Measurements from ENCODE around the gene MICALL1.
A peak's percentile ranks its signal among the peaks of the same experiment; 100 is the strongest.
"Not testable (repeated sequence)": the region's sequence is repeated elsewhere in the genome, so short reads cannot be mapped to it uniquely, and the experiment has no call there.

The MICALL1 gene

GRCh38 chr22:37959231-37959825, 53.2 kb downstream of the MICALL1 start:
- DNase-seq (ENCODE audit: low spot score) = no peak

- no peak for DNase-seq (ENCODE audit: low spot score)
Measured at GRCh38 chr22:37961062-37961461, 55.0 kb downstream of the MICALL1 start.

GRCh38 chr22:37965940-37966664, 60.0 kb downstream of the MICALL1 start:
- peak; percentile 21 for DNase-seq (ENCODE audit: low spot score)

- DNase-seq (ENCODE audit: low spot score) = peak; percentile 25
Measured at GRCh38 chr22:37967147-37967546, 61.0 kb downstream of the MICALL1 start.

- peak; percentile 66 for DNase-seq (ENCODE audit: low spot score)
Measured at GRCh38 chr22:37967637-37968451, 61.7 kb downstream of the MICALL1 start.

- peak; percentile 93 for DNase-seq (ENCODE audit: low spot score)
Measured at GRCh38 chr22:37968452-37969251, 62.6 kb downstream of the MICALL1 start.

GRCh38 chr22:37970864-37971263, 64.8 kb downstream of the MICALL1 start:
- DNase-seq (ENCODE audit: low spot score) = no peak

GRCh38 chr22:37971475-37972434, 65.7 kb downstream of the MICALL1 start:
- DNase-seq (ENCODE audit: low spot score) = peak; percentile 60

- DNase-seq (ENCODE audit: low spot score) = peak; percentile 55
Measured at GRCh38 chr22:37972527-37972926, 66.4 kb downstream of the MICALL1 start.

- DNase-seq (ENCODE audit: low spot score) = peak; percentile 21
Measured at GRCh38 chr22:37973271-37974170, 67.4 kb downstream of the MICALL1 start.

GRCh38 chr22:37975153-37975552, 69.1 kb downstream of the MICALL1 start:
- no peak for DNase-seq (ENCODE audit: low spot score)

GRCh38 chr22:37976022-37976421, 69.9 kb downstream of the MICALL1 start:
- not testable (repeated sequence) for DNase-seq (ENCODE audit: low spot score)

- DNase-seq (ENCODE audit: low spot score) = no peak
Measured at GRCh38 chr22:37976547-37976946, 70.5 kb downstream of the MICALL1 start.

- peak; percentile 73 for DNase-seq (ENCODE audit: low spot score)
Measured at GRCh38 chr22:37979782-37980181, 73.7 kb downstream of the MICALL1 start.

- peak; percentile 51 for DNase-seq (ENCODE audit: low spot score)
Measured at GRCh38 chr22:37981282-37982011, 75.3 kb downstream of the MICALL1 start.

GRCh38 chr22:37982151-37982785, 76.2 kb downstream of the MICALL1 start:
- no peak for DNase-seq (ENCODE audit: low spot score)

- DNase-seq (ENCODE audit: low spot score) = no peak
Measured at GRCh38 chr22:37982938-37983859, 77.1 kb downstream of the MICALL1 start.
